ENCODE measurements around the gene STX10.

DNA sequence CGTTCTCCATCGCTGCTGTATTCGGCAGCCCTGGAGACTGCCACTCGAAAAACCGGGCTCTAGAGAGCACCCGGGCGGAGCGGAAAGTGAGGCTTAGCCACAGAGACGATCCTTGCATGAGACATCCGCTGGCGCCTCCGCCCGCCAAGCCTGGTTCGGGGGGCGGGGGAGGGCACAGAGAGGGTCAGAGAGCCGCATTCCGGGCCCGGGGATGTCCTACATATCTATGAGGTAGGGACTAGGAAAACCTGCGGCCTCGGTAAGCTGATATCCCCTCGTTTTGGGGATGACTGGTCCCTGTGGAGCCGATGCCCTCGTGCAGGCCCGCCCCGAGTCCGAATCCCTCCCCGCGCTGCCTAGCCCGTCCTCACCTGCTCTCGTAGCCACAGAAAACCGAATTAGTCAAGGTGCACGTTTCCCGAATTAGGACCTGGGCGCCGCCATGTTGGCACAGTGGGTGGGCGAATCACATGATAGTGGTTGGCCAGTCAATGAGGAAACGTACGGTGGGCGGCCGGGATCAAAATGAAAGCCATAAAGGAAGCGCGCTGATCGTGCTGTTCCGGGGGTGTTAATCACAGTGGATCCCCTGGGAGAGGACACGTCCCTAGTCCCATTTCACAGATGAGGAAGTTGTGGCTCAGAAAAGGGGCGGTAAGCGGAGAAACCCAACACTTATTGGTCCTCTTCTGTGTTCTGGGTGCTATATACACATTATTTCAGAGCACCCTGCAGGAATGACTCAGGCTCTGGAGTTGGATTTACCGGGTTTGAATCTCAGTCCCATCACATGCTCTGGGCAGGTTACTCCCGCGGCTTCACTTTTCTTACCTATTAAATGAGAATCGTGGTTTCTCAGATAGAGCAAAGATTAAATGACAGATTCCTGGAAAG, 33.6 kb downstream of the STX10 start, which contains the start of gene TRMT1:
- TF ChIP-seq, protein P1, sequence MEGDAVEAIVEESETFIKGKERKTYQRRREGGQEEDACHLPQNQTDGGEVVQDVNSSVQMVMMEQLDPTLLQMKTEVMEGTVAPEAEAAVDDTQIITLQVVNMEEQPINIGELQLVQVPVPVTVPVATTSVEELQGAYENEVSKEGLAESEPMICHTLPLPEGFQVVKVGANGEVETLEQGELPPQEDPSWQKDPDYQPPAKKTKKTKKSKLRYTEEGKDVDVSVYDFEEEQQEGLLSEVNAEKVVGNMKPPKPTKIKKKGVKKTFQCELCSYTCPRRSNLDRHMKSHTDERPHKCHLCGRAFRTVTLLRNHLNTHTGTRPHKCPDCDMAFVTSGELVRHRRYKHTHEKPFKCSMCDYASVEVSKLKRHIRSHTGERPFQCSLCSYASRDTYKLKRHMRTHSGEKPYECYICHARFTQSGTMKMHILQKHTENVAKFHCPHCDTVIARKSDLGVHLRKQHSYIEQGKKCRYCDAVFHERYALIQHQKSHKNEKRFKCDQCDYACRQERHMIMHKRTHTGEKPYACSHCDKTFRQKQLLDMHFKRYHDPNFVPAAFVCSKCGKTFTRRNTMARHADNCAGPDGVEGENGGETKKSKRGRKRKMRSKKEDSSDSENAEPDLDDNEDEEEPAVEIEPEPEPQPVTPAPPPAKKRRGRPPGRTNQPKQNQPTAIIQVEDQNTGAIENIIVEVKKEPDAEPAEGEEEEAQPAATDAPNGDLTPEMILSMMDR (conservative IDR thresholded peaks at IDR 0.05): no peak
- TF ChIP-seq ZFX (IDR thresholded peaks at IDR 0.05): peak; percentile 67

Data from C4-2B (cell line).